ENCODE data around the gene TBC1D20. TPM values are rescaled to one million over a fixed set of nuclear protein-coding genes. Genes with fewer than 3 reads are reported as not detected.

Gene TBC1D20
- total and polyA plus RNA-seq, 4 donors = 15.7 to 42.4 (median 27.2) TPM

DNA sequence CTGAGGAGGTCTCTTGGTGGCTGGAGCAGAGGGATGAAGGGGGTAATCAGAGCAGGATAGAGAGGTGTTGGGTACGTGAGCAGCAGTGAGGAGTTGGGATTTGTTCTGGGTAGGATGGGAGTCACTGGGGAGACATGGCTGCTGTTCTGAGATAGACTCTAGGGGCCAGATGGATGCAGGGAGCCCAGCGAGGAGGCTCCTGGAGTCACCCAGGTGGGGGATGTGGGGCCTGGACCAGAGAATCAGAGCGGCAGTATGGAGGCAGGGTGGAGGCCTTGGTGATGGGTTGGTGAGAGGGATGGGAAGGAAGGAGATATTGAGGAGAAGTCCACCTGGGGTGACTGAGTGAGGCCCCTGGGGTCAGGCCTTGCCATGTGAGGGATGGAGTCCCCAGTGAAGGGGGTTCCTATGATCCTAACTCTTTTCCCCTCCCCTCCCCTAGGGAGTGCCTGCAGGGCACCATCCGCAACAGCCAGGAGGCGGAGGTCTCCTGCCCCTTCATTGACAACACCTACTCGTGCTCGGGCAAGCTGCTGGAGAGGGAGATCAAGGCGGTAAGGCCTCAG is 40.6 kb downstream of the TBC1D20 start:
- H3K9ac ChIP-seq (ENCODE audit: insufficient read depth in 1 of 2, low read length in 2 of 2) = no peak overlapping the region
- no peaks in the 10 kb centered on the region for H3K27me3 ChIP-seq (ENCODE audit: control insufficient read depth in 3 of 3, insufficient read depth in 3 of 3, low read length in 2 of 3)
- TF ChIP-seq, protein P1, sequence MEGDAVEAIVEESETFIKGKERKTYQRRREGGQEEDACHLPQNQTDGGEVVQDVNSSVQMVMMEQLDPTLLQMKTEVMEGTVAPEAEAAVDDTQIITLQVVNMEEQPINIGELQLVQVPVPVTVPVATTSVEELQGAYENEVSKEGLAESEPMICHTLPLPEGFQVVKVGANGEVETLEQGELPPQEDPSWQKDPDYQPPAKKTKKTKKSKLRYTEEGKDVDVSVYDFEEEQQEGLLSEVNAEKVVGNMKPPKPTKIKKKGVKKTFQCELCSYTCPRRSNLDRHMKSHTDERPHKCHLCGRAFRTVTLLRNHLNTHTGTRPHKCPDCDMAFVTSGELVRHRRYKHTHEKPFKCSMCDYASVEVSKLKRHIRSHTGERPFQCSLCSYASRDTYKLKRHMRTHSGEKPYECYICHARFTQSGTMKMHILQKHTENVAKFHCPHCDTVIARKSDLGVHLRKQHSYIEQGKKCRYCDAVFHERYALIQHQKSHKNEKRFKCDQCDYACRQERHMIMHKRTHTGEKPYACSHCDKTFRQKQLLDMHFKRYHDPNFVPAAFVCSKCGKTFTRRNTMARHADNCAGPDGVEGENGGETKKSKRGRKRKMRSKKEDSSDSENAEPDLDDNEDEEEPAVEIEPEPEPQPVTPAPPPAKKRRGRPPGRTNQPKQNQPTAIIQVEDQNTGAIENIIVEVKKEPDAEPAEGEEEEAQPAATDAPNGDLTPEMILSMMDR (IDR thresholded peaks at IDR 0.05; ENCODE audit: control extremely low read depth, extremely low read depth) = no peak
- no peak overlapping the region for H3K27ac ChIP-seq (ENCODE audit: low read depth in 1 of 2, low read length in 1 of 2)
- no peak overlapping the region for H3K4me3 ChIP-seq
- ATAC-seq (ENCODE audit: insufficient read depth, low FRiP score) = no peak
- no peaks in the 10 kb centered on the region for H3K4me1 ChIP-seq (ENCODE audit: control insufficient read depth in 5 of 5, insufficient read depth in 5 of 5, low read length in 5 of 5)
- peaks cover 6 to 61% (median 34%) of the 10 kb centered on the region in 4 donors for H3K36me3 ChIP-seq (ENCODE audit: control insufficient read depth in 4 of 4, insufficient read depth in 4 of 4, low read length in 4 of 4)
- no peak for DNase-seq
- WGBS, 2 donors = 96 to 97% methylated on average over 8 of the region's 8 CpGs
- no peaks in the 10 kb centered on the region for H3K9me3 ChIP-seq (ENCODE audit: control insufficient read depth in 4 of 4, insufficient read depth in 3 of 4, low read length in 3 of 4)

DNA sequence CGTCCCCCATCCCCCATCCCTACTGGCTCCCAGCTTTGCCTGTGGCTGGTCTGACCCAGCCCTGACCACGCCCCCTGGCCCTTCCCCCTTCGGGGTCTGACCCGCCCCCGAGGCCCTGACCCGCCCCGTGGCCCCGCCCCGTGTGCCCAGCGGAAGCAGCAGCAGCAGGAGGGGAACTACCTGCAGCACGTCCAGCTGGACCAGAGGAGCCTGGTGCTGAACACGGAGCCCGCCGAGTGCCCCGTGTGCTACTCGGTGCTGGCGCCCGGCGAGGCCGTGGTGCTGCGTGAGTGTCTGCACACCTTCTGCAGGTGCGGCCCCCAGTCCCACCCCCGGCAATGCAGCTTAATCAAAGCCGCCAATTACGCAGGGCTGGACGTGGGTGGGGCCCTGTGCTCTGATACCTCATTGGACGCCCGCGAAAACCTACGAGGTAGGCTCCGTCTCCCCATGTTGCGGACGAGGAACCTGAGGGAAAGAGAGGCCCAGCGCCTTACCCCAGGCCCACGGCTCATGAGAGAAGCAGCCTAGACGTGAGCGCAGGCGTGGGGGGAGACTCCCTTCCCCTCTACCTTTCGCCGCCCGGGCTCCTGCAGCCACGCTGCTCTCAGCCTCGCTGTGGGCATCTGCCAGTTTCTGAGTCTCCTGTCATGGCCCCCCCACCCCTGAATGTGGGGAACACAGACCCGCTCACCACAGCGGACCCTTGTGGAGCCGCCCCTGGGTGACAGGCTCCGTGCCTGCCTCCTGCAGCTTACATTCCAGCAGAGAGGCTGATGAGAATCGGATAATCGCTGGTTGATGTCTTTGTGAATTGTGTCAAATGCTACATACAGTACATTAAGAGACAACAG is 41.4 kb downstream of the TBC1D20 start:
- Histone ChIP-seq H3K4me1 (ENCODE audit: control insufficient read depth in 5 of 5, insufficient read depth in 5 of 5, low read length in 5 of 5) (no peaks in the 10 kb centered on the region), H3K27me3 (ENCODE audit: control insufficient read depth in 3 of 3, insufficient read depth in 3 of 3, low read length in 2 of 3) (no peaks in the 10 kb centered on the region), H3K4me3 (no peak overlapping the region), H3K9ac (ENCODE audit: insufficient read depth in 1 of 2, low read length in 2 of 2) (no peak overlapping the region), H3K36me3 (ENCODE audit: control insufficient read depth in 4 of 4, insufficient read depth in 4 of 4, low read length in 4 of 4) (peaks cover 6 to 61% (median 29%) of the 10 kb centered on the region in 4 donors), H3K27ac (ENCODE audit: low read depth in 1 of 2, low read length in 1 of 2) (no peak overlapping the region), H3K9me3 (ENCODE audit: control insufficient read depth in 4 of 4, insufficient read depth in 3 of 4, low read length in 3 of 4) (no peaks in the 10 kb centered on the region)
- 91 to 93% methylated on average over 39 to 49 of the region's 49 CpGs for WGBS, 2 donors
- ATAC-seq (ENCODE audit: insufficient read depth, low FRiP score) (no peak), DNase-seq (no peak)
- TF ChIP-seq, protein P1 (IDR thresholded peaks at IDR 0.05; ENCODE audit: control extremely low read depth, extremely low read depth) = no peak

DNA sequence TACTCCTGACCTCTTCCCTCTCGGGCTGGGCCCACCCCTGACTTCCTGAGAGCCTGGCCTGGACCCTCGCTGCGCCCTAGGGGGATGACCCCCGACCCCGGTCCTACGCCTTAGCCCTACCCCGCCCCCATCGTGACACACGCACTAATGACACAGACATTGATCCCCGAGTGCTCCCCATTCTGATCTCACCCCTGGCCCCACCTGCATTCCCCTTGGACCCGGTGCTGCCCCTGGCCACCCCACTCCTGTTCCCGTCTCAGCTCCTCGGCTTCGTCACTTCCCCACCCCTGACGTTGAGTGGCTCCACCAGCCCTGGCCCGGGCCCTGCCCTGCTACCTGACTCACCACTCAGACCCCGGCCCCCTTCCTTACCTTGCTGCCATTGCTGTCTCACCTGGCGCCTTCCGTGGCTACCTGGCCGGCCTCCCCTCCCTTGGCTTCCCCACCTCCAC is 42.1 kb downstream of the TBC1D20 start:
- TF ChIP-seq, protein P1 (IDR thresholded peaks at IDR 0.05; ENCODE audit: control extremely low read depth, extremely low read depth) = no peak
- Histone ChIP-seq H3K27ac (ENCODE audit: low read depth in 1 of 2, low read length in 1 of 2) (no peak overlapping the region), H3K27me3 (ENCODE audit: control insufficient read depth in 3 of 3, insufficient read depth in 3 of 3, low read length in 2 of 3) (no peaks in the 10 kb centered on the region), H3K4me1 (ENCODE audit: control insufficient read depth in 5 of 5, insufficient read depth in 5 of 5, low read length in 5 of 5) (no peaks in the 10 kb centered on the region), H3K9ac (ENCODE audit: insufficient read depth in 1 of 2, low read length in 2 of 2) (no peak overlapping the region), H3K36me3 (ENCODE audit: control insufficient read depth in 4 of 4, insufficient read depth in 4 of 4, low read length in 4 of 4) (peaks cover 6 to 64% (median 29%) of the 10 kb centered on the region in 4 donors), H3K4me3 (no peak overlapping the region), H3K9me3 (ENCODE audit: control insufficient read depth in 4 of 4, insufficient read depth in 3 of 4, low read length in 3 of 4) (no peaks in the 10 kb centered on the region)
- DNase-seq = no peak
- 91 to 93% methylated on average over 20 of the region's 20 CpGs for WGBS, 2 donors
- ATAC-seq (ENCODE audit: insufficient read depth, low FRiP score) = no peak

Data from lung (tissue), 12 donors.